GM18858 (cell line): Measurements from ENCODE around the gene USP2.
A peak's percentile ranks its signal among the peaks of the same experiment; 100 is the strongest.

Experiments
- ATAC-seq: cut with Tn5 transposase; IDR thresholded peaks from one replicate; pipeline ENCODE4 v1.9.1; 2021; ENCODE audit not compliant: unreplicated experiment

The USP2 gene, protein sequence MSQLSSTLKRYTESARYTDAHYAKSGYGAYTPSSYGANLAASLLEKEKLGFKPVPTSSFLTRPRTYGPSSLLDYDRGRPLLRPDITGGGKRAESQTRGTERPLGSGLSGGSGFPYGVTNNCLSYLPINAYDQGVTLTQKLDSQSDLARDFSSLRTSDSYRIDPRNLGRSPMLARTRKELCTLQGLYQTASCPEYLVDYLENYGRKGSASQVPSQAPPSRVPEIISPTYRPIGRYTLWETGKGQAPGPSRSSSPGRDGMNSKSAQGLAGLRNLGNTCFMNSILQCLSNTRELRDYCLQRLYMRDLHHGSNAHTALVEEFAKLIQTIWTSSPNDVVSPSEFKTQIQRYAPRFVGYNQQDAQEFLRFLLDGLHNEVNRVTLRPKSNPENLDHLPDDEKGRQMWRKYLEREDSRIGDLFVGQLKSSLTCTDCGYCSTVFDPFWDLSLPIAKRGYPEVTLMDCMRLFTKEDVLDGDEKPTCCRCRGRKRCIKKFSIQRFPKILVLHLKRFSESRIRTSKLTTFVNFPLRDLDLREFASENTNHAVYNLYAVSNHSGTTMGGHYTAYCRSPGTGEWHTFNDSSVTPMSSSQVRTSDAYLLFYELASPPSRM

DNA sequence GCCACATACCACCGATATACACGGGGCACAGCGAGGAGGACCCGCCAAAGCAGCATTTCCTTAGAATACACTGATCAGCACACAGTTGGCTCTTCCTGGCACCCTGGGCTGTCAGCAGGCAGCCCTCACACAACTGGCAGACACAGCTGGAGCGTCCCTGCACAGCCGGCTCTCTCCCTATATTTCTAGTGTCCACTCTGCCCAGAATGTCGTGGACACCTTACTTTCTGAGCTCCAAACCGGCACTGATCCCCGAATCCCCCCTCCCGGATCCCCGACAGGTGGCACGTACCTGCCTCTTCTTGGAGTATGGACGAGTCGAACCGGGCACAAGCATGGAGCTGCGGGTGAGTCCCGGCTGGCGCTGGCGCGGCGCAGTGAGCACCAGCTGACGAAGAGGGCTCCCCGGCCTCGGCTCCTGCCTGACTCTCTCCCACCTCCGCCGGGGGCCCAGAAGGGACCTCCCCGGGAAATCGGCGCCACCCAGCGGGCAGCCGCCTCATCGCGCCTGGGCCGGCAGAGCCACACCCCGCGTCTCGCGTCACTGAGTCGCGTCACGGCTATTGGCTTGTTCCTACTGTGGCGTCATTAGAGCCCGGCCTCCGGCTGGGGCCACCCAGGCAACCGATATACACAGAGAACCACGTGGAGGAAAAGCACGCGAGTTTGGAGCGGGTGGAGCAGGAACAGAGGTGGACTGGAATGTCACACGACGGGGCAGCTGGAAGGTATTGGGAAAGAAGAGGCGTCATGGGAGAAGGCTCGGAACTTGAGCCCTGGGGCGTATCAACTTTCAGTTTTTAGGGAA is at the start of gene USP2:
TSS of gene USP2 (minus strand) at position 510 of the 808 bp plus-strand sequence. CDS start 8,210 bp downstream, outside the sequence.
- ATAC-seq: peak; percentile 92

DNA sequence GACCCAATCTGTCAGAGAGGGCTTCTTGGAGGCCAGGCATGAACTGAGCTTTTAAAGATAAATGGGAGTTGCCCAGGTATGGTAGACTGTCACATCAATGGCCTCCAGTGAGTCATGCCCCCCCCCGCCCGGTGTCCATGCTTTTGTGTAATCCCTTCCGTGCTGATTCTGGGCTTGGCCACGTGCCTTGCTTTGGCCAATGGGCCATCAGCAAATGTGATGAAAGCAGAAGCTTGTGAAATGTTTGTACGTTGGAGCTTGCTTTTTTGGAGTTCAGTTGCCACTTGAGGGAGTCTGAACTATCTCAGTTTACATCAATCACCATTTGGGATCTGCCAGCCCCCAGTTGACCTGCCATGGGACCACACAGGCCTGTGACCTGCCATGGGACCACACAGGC is 45.8 kb upstream of the USP2 start:
- no peak for ATAC-seq

DNA sequence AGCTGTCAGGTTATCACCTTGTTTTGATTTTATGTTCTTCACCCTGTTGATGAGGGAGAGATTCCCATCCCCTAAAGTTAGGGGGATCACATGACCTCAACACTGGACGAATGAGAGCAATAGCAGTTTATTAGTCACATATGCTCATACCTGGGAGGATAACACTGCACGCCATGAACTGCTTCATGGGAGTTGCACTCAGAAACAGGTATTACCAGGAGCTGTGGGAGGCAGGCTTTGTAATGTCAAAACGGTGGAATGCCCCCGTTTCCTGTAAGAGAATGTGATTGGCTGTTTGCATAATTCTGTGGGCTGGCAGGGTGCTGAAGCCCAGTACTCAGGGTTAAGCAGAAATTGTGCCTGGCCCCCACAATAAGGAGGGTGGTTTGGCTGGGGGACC is 44.7 kb upstream of the USP2 start:
- no peak for ATAC-seq

DNA sequence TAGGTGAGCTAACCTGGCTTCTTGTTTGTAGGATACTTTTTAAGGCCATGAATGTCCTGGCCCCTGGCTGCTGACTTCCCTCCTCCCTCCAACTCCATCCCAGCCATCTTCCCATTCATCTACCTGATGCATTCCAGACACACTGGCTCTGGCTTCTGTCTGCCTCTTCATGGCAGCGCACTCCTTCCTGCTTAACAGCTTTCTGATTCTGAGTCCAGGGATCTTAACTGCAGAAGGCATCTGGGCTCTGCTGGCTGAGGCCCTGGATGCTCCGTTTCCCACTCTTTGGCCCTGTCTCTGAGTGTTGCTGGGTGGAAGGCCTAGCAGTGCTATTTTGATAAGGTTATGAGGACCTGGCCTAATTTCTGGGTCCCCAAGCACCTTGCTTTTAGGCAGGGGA is 43.3 kb upstream of the USP2 start:
- ATAC-seq: no peak

DNA sequence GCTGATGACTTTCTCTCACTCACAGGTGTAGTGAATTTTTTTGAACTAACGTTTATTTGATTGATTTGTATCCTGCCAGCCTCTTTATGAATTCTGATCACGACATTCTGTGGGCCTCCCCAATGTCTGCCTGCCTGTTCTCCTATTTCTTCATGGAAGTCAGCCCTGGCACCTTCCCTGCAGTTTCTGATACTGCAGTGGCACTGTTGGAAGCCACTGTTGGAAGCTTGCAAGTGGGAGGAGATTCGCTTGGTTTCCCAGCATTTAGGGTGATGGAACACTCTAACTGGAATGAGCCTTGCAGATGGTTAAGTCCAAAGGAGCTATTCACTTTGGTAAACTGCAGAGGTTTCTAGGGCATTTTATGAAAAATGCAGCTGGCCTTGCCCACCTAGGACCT is 42.8 kb upstream of the USP2 start:
- no peak for ATAC-seq

DNA sequence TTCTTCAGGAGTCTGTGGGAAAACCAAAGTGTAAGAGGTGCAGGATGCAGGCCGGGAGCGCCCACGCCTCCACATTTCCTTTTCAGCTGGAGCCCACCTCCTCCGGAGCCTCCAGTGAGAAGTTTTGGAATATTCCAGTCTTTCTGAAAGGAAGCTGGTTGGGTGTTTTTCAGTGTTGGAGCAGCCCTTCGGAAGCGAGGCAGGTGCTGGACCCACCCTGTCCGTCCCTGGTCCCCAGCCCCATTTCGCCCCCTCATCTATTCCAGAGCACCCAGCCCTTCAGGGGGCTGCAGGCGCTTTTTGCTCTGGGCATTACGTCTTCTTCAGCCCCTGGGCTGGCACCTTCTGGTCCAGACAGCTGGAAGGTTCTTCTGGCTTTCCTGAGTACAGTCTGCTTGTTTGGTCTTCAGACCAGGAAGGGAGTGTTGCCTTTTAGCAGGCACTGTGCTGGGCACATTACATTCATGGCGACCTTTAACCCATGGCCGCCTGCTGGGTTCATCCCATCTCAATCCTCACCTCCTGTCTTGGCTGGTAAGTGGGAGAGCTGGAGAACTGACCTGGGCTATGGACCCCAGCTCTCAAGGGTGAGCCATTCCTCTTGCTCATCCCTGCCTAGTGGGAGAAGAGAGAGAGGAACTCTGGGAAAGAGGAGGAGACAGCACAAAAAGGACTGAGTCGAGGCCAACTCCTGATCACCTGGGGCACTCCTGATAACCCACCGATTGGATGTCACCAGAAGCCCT is 42.2 kb upstream of the USP2 start:
- no peak for ATAC-seq

DNA sequence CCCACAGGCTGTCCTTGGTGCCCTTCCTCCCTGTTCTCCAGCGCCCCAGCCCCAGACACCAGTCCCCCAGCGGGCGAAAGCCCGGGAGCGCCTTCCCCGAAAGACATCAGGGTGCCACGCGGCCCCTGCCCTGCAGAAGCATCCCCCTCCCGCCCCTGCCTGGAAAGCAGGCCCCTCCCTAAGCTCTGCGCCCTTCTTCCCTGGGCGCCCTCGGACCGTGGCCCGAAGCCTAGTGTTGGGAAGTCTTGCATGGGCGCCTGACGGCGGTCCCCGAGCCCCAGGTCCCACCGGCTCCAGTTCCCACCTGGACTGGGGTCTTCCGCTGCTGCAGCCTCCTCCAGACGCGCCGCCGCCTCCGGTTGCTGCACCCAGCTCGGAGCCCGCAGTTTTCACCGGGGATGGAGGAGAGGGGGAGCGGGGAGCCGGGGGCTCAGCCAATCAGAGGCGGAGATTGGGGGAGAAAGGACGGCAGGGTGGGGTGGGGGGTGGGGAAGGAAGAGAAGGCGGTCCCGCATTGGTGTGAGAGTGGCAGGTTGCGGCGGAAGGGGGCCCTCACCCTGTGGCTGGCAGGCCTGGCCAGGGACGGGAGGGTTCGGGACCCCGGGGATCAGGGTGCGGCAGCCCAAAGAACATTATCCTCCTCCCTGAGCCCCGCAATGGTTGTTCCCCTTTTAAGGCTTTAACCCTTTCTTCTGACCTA is 41.5 kb upstream of the USP2 start, which contains the start of gene THY1:
TSS of gene THY1 (minus strand) at position 364 of the 700 bp plus-strand sequence. CDS start 2,267 bp downstream, outside the sequence.
- ATAC-seq: no peak

DNA sequence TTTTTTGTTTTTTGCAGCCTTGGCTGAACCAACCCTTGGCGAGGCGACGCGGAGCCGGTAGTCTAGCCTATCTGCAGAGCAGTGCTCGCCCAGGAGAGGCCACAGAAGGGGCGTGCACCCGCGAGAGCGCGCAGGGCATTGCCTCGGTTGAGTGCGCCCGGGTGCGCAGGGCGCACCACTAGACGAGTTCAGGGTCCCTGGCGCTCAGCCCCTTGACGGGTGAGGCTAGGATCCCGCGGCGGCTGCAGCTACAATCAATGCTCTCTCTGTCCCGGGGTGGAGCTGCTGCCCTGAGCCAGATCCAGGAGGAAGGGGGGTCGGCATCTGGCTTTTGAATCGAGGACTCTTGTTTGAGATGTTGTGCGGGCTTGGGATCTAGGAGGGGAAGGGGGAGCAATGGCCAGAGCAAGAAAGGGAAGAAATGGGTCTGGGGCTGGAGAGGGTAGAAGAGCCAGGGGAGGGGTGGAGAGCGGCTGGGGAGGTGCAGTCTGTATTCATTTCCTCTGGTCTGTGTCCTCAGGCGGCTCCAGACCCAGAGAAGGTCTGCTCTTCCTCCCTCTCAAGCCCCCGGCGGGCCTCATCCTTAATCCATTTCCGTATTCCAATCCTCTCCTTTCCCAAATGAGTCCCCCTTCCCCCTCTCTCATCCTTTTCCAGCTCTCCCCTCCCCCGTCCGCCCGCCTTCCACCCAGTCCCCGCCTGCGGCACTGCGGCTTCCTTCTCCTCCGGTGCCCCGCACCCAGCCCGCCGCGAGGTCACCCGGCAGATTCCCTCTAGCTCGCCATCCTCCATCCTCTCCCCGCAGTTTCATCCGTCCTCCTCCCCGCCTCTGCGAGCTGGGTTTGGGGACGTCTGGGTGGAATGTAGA is 40.7 kb upstream of the USP2 start:
- no peak for ATAC-seq

DNA sequence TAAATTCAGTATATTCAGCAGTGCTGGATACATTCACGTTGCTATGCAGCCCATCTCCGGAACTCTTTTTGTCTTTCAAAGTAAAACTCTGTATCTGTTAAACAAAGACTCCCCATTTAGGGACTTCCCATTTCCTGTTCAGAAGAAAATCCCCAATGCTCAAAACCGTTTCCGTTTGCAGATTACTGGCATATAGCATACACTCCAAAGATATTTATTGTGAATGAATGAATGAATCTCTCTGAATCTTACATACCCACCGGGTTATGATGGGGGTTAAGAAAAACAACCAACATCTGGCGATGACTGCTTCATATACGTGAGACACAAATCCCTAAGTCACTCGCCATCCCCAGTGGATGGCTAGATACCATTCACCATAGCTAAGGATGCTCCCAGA is 39.9 kb upstream of the USP2 start:
- no peak for ATAC-seq

DNA sequence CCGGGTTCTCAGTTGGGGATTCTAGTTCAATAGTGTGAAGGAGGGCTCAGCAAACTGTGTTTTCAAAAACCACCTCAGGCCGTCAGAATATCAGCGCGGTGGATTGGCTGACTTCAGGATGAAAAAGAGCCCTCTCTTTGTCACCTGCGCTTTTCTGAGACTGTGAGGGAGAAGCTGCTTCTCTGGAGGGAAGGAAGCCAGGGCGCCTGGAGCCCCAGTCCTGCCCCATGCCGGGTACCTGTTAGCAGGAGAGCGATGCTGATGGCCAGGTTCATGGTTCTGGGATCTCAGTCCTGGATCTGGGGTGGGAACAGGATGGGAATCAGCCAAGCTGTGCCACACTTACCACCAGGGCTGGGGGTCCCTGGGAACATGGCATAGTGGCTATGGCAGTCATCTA is 39.1 kb upstream of the USP2 start:
- no peak for ATAC-seq

DNA sequence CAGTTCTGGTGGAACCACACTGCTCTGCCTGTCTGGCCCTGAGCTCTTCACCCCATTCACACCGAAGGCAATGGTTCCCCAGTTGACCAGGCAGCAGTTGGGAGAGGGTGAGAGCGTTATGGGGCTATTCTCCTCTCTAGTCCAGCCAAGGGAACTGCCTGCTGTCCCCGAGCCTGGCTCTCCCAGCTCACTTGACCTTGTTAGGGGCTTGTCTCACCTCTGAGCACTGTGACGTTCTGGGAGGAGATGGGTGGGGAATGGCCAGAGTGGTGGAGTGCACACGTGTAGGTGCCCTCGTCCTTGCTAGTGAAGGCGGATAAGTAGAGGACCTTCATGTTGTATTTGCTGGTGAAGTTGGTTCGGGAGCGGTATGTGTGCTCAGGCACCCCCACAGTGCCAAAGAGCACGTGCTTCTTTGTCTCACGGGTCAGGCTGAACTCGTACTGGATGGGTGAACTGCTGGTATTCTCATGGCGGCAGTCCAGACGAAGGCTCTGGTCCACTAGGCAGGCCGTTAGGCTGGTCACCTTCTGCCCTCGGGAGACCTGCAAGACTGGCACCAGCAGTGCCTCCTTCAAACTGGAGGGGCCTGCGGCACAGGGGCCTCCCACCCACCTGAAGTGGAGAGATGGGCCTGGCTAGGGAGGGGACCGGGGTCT is 38.5 kb upstream of the USP2 start:
- no peak for ATAC-seq

DNA sequence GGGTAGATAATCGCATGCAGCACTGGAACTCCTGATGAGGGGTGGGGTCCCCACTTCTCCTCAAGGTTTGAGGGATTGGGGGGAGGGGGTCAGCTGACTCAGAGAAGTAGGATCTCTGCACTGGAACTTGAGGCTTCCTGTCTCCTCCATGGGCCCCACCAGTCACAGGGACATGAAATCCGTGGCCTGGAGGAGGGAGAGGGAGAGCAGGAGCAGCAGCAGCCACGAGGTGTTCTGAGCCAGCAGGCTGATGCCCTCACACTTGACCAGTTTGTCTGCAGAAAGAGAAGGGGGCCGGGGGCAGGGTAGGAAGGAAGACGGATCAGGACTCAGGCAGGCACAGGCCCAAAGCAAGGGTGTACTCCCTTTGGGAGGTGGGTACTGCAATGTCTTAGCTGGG is 37.8 kb upstream of the USP2 start:
- no peak for ATAC-seq

DNA sequence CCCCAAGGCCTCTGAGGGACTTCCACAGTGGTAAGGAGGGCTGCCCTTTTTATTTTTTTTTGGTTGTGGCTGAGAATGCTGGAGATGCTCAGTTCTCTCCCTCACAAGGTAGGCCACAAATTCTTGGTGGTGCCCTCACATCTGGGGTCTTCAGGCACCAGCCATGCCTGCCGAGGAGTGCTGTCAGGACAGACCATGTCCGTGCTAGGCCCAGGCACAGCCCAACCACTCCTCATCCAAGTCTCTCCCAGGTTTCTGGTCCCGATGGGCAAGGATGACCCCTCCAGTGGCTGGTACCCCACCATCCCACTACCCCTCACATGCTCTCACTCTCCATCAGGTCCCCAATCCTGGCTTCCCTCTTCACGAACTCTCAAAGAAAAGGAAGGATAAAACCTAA is 37.3 kb upstream of the USP2 start:
- ATAC-seq: no peak

DNA sequence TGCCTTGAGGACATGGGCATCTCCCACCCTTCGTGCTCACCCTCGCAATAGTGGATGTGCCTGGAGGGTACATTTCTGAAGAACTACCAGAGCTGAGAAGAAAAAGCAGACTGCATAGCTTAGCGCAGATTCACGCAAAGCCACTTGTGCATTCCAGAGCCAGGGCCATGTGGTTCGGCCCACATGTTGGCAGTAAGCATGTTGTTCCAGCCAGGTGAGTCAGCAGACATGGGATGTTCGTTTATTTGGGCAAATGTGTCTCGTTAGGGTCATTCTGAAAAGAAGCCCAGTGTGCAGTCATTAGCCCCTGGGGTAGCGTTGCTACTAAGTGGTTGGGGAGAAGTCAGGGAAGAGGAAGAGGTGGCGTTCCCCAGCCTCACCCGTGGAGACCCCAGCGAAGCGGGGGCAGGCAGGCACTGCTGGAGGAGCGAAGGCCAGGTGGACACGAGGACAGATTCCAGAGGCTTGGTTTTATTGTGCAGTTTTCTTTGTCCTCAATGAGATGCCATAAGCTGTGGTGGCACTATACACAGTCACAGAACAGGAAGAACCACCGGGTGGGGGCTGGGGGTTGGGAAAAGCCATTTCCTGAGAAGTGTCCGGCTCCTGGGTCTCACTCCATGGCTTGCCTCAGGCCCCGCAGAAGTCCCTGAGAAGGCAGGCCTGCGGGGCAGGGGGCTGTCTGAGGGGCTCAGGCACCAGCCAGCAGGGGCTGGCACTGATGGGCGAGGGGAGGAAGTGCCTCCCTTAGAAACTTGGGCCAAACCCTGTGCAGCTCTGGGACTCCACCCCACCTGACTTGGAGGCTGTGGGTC is 36.4 kb upstream of the USP2 start:
- ATAC-seq: no peak

DNA sequence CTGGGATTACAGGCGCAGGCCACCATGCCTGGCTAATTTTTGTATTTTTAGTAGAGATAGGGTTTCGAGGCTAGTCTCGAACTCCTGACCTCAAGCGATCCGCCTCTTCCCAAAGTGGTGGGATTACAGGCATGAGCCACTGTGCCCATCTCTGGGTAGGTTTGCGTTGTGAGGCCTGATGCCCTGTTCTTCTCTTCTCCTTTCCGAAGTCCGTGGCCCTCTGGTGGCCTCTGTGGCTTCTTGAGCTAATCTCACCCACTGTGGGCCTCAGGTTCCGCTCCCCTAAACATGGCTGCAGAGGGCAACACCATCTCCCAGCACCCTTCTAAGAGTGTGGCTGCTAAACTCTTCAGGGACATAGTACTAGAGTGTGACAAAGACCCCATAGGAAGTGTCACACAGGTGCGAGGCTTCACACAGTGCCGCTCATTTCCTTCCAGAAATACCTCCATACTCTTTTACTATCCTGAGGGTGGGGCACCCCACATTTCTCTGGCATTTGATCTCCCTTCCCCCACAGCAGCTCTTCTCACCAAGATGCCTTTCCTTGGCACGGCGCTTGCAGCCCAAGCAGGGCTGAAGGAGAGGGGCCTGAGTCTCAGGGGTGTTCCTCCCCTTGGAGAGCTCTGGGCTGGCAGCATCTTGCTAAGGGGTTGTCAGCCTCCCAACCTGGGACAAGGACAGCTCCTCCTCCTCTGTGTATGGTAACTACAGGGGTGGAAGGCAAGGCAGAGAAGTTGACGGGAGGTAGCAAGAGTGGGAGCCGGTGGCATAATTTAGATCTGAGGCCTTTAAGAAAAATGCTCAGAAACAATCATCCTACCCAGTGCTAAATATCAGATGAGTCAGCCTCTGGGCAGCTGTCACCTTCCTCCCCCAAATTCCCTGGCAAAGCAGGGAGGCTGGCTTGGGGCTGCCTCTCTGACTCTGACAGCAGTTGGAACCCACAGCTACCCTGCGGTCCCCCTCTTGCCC is 35.4 kb upstream of the USP2 start:
- no peak for ATAC-seq

DNA sequence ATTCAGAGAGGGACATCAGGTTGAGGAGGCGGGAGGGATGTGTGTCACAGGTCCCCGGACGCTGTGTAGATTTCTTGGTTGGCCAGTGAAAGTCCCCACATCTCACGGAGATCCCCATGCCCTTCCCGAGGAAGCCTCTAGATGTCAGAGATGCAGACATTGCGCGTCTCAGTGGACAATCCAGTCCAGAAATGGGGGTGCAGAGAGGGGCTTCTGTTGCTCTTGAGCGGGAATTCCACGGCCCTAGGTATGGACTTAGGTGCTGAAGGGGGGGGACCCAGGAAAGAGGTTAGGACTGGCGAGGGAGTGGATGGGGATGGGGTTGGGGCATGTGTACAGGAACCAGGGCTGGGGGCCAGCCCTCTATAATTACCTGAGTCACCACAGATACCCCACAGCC is 34.5 kb upstream of the USP2 start:
- ATAC-seq: no peak

DNA sequence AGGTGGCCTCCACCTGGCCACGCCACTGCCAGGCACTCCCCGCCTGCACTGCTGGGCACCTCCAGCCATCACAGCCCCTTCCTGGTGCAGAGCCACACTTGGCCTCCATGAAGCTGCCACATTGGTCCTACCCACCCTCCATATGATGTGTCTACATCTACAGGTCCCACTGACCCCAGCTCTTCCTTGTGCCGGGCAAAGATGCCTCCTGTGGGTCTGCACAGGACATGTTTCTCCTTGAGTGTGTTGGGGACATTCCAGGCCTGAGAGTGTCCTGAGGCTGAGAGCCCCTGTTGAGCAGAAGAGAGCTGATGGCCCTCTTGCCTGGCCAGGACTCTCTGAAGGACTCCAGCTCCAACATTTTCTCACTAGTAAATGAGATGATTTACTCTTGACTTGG is 34.0 kb upstream of the USP2 start:
- no peak for ATAC-seq
